PC-3 (cell line): ENCODE data around the gene GCA. TPM values are rescaled to one million over a fixed set of nuclear protein-coding genes. Genes with fewer than 3 reads are reported as not detected.

Experiments used
- ATAC-seq: fragments of 200-7000 bp; cut with Tn5 transposase; 2 replicates; pipeline ENCODE4 v1.9.1; 2020; ENCODE audit warnings: mild to moderate bottlenecking, moderate library complexity
- BruUV-seq: library from RNA; stranded (reverse); fragments of 400-500 nt; replicated peaks from 2 replicates; lab custom pipeline; 2021; lab: Mats Ljungman, UMichigan
- CTCF ChIA-PET: fragments of 300-600 bp; sonication (Branson Sonifier 250); formaldehyde crosslinking; loops from one replicate; lab custom pipeline; 2022; ENCODE audit warnings: antibody characterized with exemption; lab: Charles Lee
- POLR2A ChIA-PET: fragments of 300-600 bp; sonication (Branson Sonifier 250); formaldehyde crosslinking; loops from one replicate; lab custom pipeline; 2022; ENCODE audit warnings: antibody characterized with exemption; ENCODE audit not compliant: unreplicated experiment; lab: Charles Lee
- DNase-seq: peaks from one replicate; pipeline ENCODE4 v3.0.0-alpha.2; 2015
- H2AFZ ChIP-seq: fragments of 300-600 bp; sonication (generic); 2 replicates; pipeline ENCODE4 v1.6.0; 2016; ENCODE audit warnings: antibody characterized with exemption, low read length
- H3F3A ChIP-seq: fragments of 300-600 bp; sonication (generic); one replicate; pipeline ENCODE4 v1.6.0; 2017; ENCODE audit warnings: antibody characterized with exemption, low read length, control low read depth, mild to moderate bottlenecking; ENCODE audit not compliant: unreplicated experiment
- H3K27ac ChIP-seq: fragments of 300-600 bp; sonication (generic); 2 replicates; pipeline ENCODE4 v1.5.1; 2016; ENCODE audit warnings: mild to moderate bottlenecking, low read length
- H3K27me3 ChIP-seq: fragments of 300-600 bp; sonication (generic); 2 replicates; pipeline ENCODE4 v1.6.1; 2016; ENCODE audit warnings: low read length, mixed read lengths
- H3K36me3 ChIP-seq: fragments of 300-600 bp; sonication (generic); 2 replicates; pipeline ENCODE4 v1.6.1; 2016; ENCODE audit warnings: low read depth, mixed run types, low read length, mixed read lengths
- H3K4me1 ChIP-seq: fragments of 300-600 bp; sonication (generic); 2 replicates; pipeline ENCODE4 v1.5.1; 2016; ENCODE audit warnings: low read length; ENCODE audit not compliant: insufficient read depth
- H3K4me2 ChIP-seq: fragments of 300-600 bp; sonication (generic); 2 replicates; pipeline ENCODE4 v1.6.0; 2016; ENCODE audit warnings: low read length
- H3K4me3 ChIP-seq: fragments of 300-600 bp; sonication (generic); 2 replicates; pipeline ENCODE4 v1.5.1; 2016; ENCODE audit warnings: mild to moderate bottlenecking, low read length, mixed read lengths
- H3K79me2 ChIP-seq: fragments of 300-600 bp; sonication (generic); 2 replicates; pipeline ENCODE4 v1.6.1; 2017; ENCODE audit warnings: low read length, mixed read lengths
- H3K9ac ChIP-seq: fragments of 300-600 bp; sonication (generic); 2 replicates; pipeline ENCODE4 v1.6.0; 2016; ENCODE audit warnings: mild to moderate bottlenecking, low read length
- H3K9me2 ChIP-seq: fragments of 300-600 bp; sonication (generic); replicated peaks from 2 replicates; pipeline ENCODE4 v1.6.1; 2016; ENCODE audit warnings: mixed run types, low read length, mixed read lengths
- H3K9me3 ChIP-seq: fragments of 300-600 bp; sonication (generic); 2 replicates; pipeline ENCODE4 v1.6.1; 2016; ENCODE audit warnings: low read length, mixed read lengths
- H4K20me1 ChIP-seq: fragments of 300-600 bp; sonication (generic); 2 replicates; pipeline ENCODE4 v1.6.1; 2016; ENCODE audit warnings: low read length, mixed read lengths
- EZH2 ChIP-seq: fragments of 300-600 bp; sonication (generic); IDR thresholded peaks from one replicate; pipeline ENCODE4 v1.6.1; 2017; ENCODE audit warnings: antibody characterized with exemption, mild to moderate bottlenecking, low read length; ENCODE audit not compliant: unreplicated experiment
- EZH2phosphoT487 ChIP-seq: fragments of 300-600 bp; sonication (generic); IDR thresholded peaks from 2 replicates; pipeline ENCODE4 v1.6.1; 2018; ENCODE audit warnings: mild to moderate bottlenecking, antibody characterized with exemption, low read length, borderline replicate concordance
- intact Hi-C: fragments of 100-400 bp; cut with micrococcal nuclease; formaldehyde crosslinking; loops from 2 replicates; pipeline ENCODE4 v1.9.0; 2023
- total RNA-seq: library from RNA; depleted of rRNA; stranded (reverse); fragments of >200 nt; gene quantifications from 2 replicates; pipeline ENCODE4 v1.2.3, GENCODE V29; 2014
- TF ChIP-seq, protein P1 (sequence below): fragments of 300-600 bp; sonication (generic); conservative IDR thresholded peaks from 2 replicates; pipeline ENCODE4 v1.5.1; 2017; ENCODE audit warnings: antibody characterized with exemption, low read depth, mild to moderate bottlenecking, low read length

The GCA gene
- total RNA-seq, 1 experiment from 2014 or later = 18.7 TPM

DNA sequence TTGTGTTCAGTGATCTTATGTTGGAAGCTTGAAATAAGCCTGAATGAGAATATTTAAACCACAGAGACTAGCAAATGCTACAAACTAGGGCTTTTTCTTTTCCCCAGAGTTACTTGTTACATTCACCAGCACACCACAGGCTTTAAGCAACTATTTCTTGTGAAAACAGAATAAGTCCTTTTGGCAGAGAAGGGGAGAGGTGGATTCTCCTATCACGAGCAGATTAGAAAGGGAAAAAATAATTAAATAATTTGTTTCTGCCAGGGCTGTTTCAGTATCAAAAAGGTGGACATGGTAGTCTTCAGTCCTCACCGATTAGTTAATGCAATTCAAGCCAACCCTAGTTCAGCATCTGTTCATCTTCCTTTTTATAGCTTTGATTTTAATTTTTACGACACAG, 38.0 kb upstream of the GCA start:
- Histone ChIP-seq H3F3A (no peaks in the 10 kb centered on the region), H4K20me1 (no peaks in the 10 kb centered on the region), H3K27ac (no peak overlapping the region), H3K27me3 (no peaks in the 10 kb centered on the region), H3K9ac (no peak overlapping the region), H3K4me3 (no peak overlapping the region), H3K79me2 (no peaks in the 10 kb centered on the region), H3K36me3 (no peaks in the 10 kb centered on the region), H3K9me3 (no peaks in the 10 kb centered on the region), H3K4me2 (no peak overlapping the region), H3K4me1 (peaks cover 4% of the 10 kb centered on the region; the same call in 1 of the 2 replicates), H3K9me2 (no peaks in the 10 kb centered on the region), H2AFZ (no peak overlapping the region)
- ChIA-PET CTCF (no interaction called here), POLR2A (no interaction called here)
- BruUV-seq = no TSS peak
- no peak for DNase-seq
- no peak for ATAC-seq
- TF ChIP-seq EZH2 = no peak
- TF ChIP-seq, protein P1, sequence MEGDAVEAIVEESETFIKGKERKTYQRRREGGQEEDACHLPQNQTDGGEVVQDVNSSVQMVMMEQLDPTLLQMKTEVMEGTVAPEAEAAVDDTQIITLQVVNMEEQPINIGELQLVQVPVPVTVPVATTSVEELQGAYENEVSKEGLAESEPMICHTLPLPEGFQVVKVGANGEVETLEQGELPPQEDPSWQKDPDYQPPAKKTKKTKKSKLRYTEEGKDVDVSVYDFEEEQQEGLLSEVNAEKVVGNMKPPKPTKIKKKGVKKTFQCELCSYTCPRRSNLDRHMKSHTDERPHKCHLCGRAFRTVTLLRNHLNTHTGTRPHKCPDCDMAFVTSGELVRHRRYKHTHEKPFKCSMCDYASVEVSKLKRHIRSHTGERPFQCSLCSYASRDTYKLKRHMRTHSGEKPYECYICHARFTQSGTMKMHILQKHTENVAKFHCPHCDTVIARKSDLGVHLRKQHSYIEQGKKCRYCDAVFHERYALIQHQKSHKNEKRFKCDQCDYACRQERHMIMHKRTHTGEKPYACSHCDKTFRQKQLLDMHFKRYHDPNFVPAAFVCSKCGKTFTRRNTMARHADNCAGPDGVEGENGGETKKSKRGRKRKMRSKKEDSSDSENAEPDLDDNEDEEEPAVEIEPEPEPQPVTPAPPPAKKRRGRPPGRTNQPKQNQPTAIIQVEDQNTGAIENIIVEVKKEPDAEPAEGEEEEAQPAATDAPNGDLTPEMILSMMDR = no peak
- no peak for TF ChIP-seq EZH2phosphoT487
- intact Hi-C loops = no loop called here

DNA sequence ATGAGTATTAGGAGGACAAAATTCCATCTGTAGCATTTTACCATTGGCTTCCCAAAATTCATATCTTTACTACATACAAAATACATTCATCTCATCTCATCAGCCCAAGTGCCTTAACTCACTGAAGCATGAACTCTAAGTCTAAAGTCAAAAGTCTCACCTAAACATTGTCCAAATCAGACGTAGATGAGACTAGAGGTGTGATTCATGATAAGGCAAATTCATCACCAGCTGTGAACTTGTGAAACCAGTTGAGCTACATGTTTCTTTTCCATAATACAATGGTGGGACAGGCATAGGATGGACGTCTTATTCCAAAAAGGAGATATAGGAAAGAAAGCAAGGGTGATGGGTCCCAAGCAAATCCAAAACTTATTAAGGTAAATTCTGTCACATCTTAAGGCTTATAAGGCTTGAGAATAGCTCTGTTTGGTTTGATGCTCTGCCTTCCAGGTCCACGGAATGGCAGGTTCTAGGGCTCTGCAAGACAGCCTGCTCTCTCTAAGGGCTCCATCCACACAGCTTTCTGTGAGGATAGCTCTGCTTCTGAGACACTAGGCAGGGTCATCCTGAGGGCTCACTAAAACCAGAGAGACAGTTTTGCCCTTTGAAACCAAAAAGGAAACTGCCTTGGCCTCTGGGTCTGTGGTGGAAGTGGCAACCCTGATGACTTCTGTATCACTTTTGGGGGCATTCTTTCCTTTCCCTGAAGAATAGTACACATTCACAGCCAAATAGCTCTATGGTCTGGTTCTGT, 35.0 kb upstream of the GCA start:
- ATAC-seq (no peak), DNase-seq (peak; percentile 51)
- H2AFZ ChIP-seq = no peak overlapping the region
- peaks cover 4% of the 10 kb centered on the region; the same call in 1 of the 2 replicates for H3K4me1 ChIP-seq
- H3K36me3 ChIP-seq = no peaks in the 10 kb centered on the region
- no peak overlapping the region for H3K4me3 ChIP-seq
- H3K9me2 ChIP-seq = no peaks in the 10 kb centered on the region
- H3K27me3 ChIP-seq = no peaks in the 10 kb centered on the region
- H3K9ac ChIP-seq = no peak overlapping the region
- H3K79me2 ChIP-seq = no peaks in the 10 kb centered on the region
- no TSS peak for BruUV-seq
- CTCF ChIA-PET = no interaction called here
- no peak overlapping the region for H3K27ac ChIP-seq
- no peak overlapping the region for H3K4me2 ChIP-seq
- intact Hi-C loops = no loop called here
- POLR2A ChIA-PET = no interaction called here
- no peaks in the 10 kb centered on the region for H4K20me1 ChIP-seq
- H3F3A ChIP-seq = no peaks in the 10 kb centered on the region
- TF ChIP-seq EZH2phosphoT487 (no peak), EZH2 (no peak)
- TF ChIP-seq, protein P1 = no peak
- H3K9me3 ChIP-seq = no peaks in the 10 kb centered on the region

DNA sequence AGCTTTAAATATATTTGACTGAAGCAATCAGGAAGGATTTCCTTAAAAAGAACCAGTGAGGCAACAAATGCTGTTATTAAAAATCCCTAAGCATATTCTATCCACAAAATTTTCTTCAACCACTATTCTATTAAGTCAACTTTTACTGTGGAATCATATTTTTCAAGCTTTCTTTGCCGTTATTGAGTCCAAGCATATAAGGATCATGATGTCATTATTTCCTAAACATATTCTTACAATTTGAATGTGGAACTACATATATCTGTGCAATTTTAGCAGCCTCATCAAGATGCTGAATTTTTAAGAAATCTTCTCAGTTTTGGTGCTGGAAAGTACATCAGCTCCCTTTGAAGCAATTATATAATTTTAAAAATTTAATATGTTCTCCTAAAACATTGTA, 31.1 kb upstream of the GCA start:
- Histone ChIP-seq H3K4me3 (no peak overlapping the region), H3F3A (no peaks in the 10 kb centered on the region), H3K4me2 (no peak overlapping the region), H3K27me3 (no peaks in the 10 kb centered on the region), H3K9me3 (no peaks in the 10 kb centered on the region), H3K9me2 (no peaks in the 10 kb centered on the region), H2AFZ (no peak overlapping the region), H3K27ac (no peak overlapping the region), H3K36me3 (no peaks in the 10 kb centered on the region), H3K9ac (no peak overlapping the region), H3K79me2 (no peaks in the 10 kb centered on the region), H3K4me1 (peaks cover 18% of the 10 kb centered on the region; the same call in 1 of the 2 replicates), H4K20me1 (no peaks in the 10 kb centered on the region)
- no peak for DNase-seq
- ChIA-PET POLR2A (no interaction called here), CTCF (no interaction called here)
- no TSS peak for BruUV-seq
- no peak for TF ChIP-seq EZH2phosphoT487
- no peak for TF ChIP-seq EZH2
- TF ChIP-seq, protein P1 = no peak
- no peak for ATAC-seq
- intact Hi-C loops = no loop called here
